Hematopoietic multipotent progenitor cell treated with erythropoietin and hydrocortisone succinate and interleukin-3 and kit ligand, for 6 days (in vitro differentiated cells): ENCODE data around the gene DNAI4.
"Not testable (repeated sequence)": the region's sequence is repeated elsewhere in the genome, so short reads cannot be mapped to it uniquely, and the experiment has no call there.

ENCODE experiments used
- DNase-seq: peaks from one replicate; pipeline ENCODE4 v3.0.0-alpha.2; 2015

DNAI4 gene

GRCh38 chr1:66924756-66925557, at the start of gene DNAI4, which contains the start of gene MIER1:
Gene DNAI4 (minus strand): TSS chr1:66924856. CDS start chr1:66924831, 25 bp downstream.
Gene MIER1 (plus strand): TSS chr1:66924990. CDS start chr1:66925029, 39 bp downstream.
- DNase-seq: peak; percentile 98

- no peak for DNase-seq
Observed at GRCh38 chr1:66968574-66968973, 43.9 kb upstream of the DNAI4 start.

- DNase-seq: not testable (repeated sequence)
Observed at GRCh38 chr1:66966188-66966873, 41.7 kb upstream of the DNAI4 start.

DNA sequence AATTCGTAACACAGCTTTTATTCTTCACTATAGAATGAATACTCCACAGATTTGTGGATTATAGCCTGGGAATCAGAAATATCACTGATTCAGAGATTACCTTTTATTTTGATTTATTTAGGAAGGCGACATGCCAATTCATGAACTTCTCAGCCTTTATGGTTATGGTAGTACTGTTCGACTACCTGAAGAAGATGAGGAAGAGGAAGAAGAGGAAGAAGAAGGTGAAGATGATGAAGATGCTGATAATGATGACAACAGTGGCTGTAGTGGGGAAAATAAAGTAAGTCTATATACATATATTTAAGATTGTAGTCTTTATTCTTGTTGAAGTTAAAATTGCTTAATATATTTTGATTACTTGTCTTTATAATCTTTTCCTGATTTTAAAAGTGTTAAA, 33.3 kb upstream of the DNAI4 start:
- no peak for DNase-seq

DNA sequence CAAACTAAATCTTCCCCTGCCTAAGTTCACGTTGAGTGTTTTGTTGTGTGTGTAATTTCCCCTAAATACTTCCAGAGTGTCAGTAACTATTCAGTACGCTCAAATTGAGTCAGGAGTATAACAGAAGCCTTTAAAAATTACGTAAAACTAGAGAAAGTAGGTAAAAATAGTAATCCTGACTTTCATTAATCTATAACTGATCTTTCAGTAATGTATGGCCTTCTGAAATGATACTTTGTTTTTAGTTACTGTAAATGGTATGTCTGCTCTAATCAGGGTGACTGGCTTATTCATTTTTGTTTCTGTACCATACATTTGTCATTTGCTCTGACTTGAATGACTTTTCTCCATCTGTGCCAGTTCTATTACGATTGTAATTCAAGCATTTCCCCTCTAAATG, 29.6 kb upstream of the DNAI4 start:
- DNase-seq: no peak

- DNase-seq: no peak
Observed at GRCh38 chr1:66951513-66951912, 26.9 kb upstream of the DNAI4 start.

DNA sequence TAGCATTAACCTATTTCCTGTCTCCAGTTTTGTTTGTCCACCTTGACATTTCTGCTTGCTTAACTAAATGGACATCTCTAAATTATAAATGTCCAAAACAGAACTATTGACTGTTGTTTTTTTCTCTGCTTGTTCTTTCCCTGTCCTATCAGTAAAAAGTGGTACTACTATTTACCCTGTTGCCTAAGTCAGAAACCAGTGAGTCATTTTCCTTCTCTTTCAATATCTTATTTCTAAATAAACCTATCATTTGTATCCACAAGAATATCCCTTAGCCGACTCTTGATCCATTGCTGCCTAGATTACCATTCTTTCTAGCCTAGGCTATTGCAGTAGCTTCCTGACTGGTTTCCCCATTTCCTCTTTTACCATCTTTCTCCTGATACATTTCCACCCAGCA, 22.6 kb upstream of the DNAI4 start:
- no peak for DNase-seq

DNA sequence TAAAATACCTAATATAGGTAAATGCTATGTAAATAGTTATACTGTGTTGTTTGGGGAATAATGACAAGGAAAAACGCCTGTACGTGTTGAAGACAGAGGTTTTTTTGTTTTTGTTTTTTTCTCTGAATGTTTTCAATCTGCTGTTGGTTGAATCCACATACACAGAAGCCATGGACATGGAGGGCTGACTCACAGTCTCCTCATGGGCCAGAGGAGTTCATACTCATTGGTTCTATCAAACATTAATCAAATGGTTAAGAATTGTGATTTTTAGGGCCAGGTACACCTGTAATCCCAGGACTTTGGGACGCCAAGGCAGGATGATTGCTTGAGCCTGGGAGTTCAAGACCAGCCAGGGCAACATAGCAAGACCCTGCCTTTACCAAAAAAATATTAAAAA, 20.7 kb upstream of the DNAI4 start:
- no peak for DNase-seq

DNA sequence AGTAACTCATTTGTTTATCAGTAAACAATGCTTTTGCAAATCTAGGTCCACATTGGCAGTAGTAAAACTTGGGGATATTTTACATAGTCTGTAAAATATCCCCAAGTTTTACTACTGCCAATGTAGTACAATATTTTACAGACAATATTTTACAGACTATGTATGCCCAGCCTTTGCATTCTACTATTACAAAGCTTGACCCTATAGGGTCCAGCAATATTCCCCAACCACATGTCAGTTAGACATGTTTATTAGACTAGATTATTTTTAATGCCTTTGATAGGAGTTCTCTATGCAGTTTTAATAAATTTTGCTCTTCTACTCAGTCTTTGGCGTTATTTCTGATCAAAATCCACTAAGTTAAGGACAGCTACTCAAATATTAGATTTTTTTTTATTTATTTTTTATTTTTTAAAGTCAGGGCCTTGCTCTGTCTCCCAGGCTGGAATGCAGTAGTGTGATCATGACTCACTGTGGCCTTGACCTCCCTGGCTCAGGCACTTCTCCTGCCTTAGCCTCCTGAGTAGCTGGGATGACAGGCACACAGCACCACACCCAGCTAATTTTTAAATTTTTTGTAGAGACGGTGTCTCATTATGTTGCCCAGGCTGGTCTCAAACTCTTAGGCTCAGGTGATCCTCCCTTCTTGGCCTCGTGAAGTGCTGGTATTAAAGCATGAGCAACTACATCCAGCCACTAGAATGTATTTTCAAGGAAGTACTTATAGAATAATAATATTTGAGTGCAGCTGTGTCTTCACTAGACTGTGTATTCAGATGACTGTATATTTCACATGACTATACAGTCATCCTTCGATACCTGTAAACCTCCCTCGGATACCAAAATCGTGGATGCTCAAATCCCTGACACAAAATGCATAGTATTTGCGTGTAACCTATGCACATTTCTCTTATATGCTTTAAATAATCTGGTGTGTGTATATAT, 19.9 kb upstream of the DNAI4 start:
- no peak for DNase-seq

DNA sequence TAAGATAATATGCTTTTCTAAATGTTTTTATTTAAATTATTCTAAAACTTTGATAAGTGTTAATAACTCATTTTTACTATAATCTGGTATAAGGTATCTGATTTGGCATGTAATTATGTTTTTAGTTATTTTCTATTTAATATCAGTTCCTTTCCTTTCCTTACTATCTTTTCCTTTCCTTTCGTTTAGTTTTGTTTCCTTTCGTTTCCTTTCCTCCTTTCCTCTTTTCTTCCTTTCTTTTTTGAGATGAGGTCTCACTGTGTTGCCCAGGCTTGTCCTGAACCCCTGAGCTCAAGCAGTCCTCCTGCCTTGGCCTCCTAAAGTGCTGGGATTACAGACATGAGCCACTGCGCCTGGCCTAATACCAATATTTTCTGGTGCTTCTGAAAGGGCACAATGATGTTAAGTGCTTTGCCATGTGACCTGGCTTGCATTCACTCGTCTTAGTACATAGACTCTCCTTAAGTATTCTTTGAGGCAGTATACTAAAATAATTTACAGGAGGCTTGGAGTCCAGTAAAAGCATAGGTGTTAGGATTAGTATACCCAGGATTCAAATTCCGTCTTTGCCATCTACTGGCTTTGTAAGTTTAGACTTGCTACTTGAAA, 18.8 kb upstream of the DNAI4 start:
- DNase-seq: no peak

DNA sequence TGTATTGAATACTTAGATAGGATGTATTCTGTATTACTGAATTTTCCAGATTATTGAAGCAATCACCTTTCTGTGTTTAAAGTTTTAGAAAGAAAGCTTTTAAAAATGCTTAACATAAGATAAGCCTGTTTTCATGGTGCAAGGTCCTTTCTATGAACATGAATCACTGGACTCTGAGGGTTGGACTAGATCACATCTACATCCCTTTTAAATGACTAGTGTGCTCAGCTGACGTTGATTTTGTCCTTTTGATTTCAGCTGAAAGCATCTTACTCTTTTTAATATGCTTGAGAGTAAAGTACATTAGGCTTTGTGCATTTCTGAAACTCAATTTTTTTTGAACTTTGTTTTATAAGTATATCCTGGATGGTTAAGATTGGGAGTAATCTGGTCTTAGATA, 16.3 kb upstream of the DNAI4 start:
- DNase-seq: no peak

DNA sequence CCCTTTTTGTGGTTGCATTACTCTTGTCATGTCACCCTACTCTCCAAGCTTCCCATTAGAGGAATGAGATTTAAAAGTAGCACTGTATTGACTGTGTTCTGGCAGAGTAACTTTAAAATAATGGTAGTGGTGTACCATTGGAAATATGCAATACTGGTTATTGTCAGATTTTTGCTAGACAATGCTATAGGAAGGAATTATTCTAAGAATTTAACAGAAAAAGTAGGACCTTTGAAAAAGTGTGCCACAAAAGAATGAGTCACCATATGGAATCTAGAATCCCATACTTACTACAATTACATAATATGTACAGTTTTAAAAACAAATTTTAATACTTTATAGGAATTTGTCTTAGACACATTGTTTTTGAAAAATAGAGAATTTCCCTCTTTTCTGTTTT, 14.0 kb upstream of the DNAI4 start:
- DNase-seq: no peak

DNA sequence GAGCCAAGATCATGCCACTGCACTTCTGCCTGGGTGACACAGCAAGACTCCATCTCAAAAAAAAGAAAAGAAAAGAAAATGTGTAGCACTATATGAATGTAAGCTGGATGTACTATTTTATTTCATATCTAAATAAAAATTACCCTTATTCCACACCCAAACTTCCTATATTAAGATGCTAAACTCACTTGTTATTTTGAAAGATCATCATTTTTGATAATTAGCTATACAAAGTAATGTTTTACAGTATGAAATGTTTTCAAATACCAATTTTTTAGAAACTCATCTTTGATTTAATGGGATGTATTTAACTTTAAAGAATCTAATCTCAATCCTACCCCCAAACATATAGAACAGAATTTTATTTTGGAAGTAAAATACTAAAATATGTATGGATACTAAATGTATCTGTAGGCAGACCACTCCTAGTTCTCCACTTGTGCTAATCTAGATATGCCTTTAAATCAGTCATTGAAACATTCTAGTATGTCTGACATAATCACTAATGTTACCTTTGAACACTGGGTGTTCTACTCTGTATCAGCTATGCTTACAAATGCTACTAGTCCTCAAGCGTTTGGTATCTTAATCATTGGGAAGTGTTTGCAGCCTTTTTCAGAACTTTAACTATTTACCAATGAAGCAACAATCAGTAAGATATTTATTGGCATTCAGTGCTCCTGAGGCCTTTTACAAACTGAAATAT, 13.0 kb upstream of the DNAI4 start:
- DNase-seq: no peak

DNA sequence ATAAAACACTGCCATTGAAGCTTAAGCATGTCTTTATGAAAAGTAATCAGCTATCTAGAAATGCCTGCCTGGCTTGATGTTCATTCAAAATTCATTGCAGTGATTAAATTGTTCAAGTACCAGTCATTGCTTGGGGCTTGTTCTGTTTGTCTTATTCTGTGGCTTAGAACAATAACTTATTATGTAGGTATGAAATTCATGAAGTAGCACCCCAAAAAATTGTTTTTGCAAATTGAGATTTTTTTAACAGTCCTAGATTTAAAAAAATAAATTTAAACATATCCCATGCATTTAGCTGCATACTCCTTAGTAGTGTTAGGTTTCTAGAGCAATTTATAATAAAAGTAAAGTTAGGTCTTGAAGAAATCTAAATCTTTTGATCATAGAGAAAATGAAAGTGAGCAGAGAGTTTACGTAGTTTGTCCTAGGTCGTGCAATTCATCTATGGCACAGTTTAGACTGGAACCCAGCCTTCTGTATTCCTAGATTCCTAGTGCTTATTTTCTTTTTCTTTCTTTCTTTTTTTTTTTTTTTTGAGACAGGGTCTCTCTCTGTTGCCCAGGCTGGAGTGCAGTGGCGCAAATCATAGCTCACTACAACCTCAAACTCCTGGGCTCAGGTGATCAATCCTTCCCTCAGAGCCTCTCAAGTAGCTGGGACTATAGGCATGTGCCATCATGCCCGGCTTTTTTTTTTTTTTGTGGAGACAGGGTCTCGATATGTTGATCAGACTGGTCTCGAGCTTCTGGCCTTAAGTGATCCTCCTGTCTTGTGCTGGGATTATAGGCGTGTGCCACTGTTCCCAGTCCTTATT, 9.4 kb upstream of the DNAI4 start:
- DNase-seq: no peak

DNA sequence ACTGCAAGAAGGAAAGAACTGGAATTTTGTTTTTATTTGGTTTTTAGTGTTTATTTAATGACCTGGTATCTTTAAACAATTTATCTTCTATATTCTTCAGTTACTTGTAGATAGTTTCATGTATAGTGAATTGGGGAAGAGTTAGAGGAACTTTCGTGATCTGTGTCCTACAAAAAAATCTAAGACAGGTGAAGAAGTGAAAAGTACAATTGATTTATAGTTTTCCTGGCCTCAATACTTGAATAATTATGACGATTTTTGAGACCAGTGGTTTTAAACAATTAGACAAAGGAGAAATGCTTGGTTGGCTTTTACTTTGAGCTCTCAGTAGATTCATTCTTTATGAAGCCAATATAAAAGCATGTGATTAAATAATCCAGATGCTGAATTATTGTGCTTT, 7.6 kb upstream of the DNAI4 start:
- no peak for DNase-seq

- DNase-seq: no peak
Observed at GRCh38 chr1:66931590-66931989, 6.9 kb upstream of the DNAI4 start.

DNA sequence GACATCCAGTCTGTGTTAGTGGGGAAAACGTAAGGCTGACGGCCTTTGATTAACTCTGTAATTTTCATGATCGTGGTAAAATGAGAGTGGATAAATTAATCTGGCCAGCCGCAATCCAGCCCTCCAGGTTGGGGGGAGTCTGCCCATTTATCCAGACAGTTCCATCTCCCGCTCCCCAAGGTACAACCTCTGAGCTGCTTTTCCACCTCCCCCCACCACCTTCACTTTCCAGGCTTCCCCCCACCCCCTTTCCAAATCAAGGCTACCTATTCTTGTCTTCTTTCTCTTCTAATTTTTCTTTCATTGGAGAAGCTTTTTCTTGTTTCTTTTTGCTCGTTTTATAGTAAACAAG, 6.1 kb upstream of the DNAI4 start:
- no peak for DNase-seq

- DNase-seq: peak; percentile 95
Observed at GRCh38 chr1:66929999-66930822, 5.6 kb upstream of the DNAI4 start.

DNA sequence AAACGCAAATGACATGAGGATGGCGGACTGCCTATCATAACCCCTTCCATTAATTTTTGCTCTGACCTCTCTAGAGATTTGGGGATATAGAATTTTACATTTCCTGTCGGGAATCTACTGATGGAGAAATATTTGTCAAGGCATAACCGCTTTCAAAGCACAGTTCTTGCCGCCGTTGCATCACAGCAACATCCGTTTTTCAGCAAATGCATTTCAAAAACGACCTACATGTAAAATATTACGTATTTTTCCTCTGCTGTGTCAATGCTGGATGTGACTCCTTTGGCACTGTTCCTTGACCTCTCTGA, 5.0 kb upstream of the DNAI4 start:
- DNase-seq: no peak

GRCh38 chr1:66929146-66929688, 4.6 kb upstream of the DNAI4 start:
- no peak for DNase-seq
